WERI-Rb-1 (cell line): Measurements from ENCODE around the gene H2BK1.

ENCODE experiments used
- DNase-seq: peaks from one replicate; pipeline ENCODE4 v3.0.0-alpha.2; 2020
- H3K27ac ChIP-seq: fragments of 250-450 bp; sonication (Bioruptor Pico); 2 replicates; pipeline ENCODE4 v1.5.1; 2020; ENCODE audit warnings: mild to moderate bottlenecking, moderate library complexity
- H3K27me3 ChIP-seq: fragments of 250-450 bp; sonication (Bioruptor Pico); 2 replicates; pipeline ENCODE4 v1.5.1; 2021; ENCODE audit warnings: mild to moderate bottlenecking, low read depth, moderate library complexity; ENCODE audit not compliant: insufficient read depth, severe bottlenecking
- H3K36me3 ChIP-seq: fragments of 250-450 bp; sonication (Bioruptor Pico); 2 replicates; pipeline ENCODE4 v1.5.1; 2020; ENCODE audit warnings: mild to moderate bottlenecking, moderate library complexity
- H3K4me3 ChIP-seq: 2 replicates; pipeline ENCODE4 v1.5.1; 2011; ENCODE audit warnings: low read depth, mild to moderate bottlenecking, control low read depth, low read length
- H3K9me3 ChIP-seq: fragments of 250-450 bp; sonication (Bioruptor Pico); 2 replicates; pipeline ENCODE4 v1.5.1; 2021; ENCODE audit warnings: mild to moderate bottlenecking, moderate library complexity; ENCODE audit not compliant: severe bottlenecking
- TF ChIP-seq, protein P1 (sequence below): IDR thresholded peaks from 2 replicates; pipeline ENCODE4 v1.5.1; 2011; ENCODE audit warnings: low read depth, mild to moderate bottlenecking, control low read depth, inconsistent platforms, low read length

H2BK1 gene

DNA sequence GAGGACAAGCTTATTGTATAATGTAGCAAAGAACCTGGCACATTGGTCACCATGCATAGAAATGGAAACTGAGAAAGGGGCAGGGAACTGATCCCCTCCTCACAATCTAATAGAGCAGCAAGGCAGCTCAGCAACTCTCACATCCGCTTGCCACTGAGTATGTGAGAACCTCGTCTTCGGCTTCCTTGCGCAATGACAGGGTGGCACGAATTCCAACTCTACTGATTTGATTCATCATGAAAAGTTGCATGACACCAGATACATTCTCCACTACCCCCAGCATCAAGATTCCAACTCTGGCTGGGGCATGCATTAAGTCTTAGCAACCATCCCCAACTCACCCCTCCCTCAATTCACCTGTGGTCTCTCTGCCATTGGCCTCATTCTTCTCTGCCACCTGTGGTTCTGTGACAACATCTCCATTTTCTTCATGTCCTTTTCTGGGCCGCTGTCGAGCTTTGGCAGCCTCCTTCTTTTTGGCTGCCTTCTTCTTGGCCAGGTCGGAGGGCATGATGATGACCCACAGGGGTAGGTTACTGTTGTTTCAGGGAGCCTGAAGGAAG, 15.7 kb upstream of the H2BK1 start:
- no peak for DNase-seq
- no peaks in the 10 kb centered on the region for H3K27me3 ChIP-seq
- peaks cover 42% of the 10 kb centered on the region for H3K36me3 ChIP-seq
- H3K4me3 ChIP-seq = peak overlapping the region; percentile 78
- no peaks in the 10 kb centered on the region for H3K9me3 ChIP-seq
- H3K27ac ChIP-seq = no peak overlapping the region; the same call in 1 of the 2 replicates
- TF ChIP-seq, protein P1, sequence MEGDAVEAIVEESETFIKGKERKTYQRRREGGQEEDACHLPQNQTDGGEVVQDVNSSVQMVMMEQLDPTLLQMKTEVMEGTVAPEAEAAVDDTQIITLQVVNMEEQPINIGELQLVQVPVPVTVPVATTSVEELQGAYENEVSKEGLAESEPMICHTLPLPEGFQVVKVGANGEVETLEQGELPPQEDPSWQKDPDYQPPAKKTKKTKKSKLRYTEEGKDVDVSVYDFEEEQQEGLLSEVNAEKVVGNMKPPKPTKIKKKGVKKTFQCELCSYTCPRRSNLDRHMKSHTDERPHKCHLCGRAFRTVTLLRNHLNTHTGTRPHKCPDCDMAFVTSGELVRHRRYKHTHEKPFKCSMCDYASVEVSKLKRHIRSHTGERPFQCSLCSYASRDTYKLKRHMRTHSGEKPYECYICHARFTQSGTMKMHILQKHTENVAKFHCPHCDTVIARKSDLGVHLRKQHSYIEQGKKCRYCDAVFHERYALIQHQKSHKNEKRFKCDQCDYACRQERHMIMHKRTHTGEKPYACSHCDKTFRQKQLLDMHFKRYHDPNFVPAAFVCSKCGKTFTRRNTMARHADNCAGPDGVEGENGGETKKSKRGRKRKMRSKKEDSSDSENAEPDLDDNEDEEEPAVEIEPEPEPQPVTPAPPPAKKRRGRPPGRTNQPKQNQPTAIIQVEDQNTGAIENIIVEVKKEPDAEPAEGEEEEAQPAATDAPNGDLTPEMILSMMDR = no peak

- Histone ChIP-seq H3K9me3 (no peaks in the 10 kb centered on the region), H3K4me3 (no peak overlapping the region), H3K27ac (no peak overlapping the region), H3K36me3 (peaks cover 62% of the 10 kb centered on the region), H3K27me3 (no peaks in the 10 kb centered on the region)
- TF ChIP-seq, protein P1 = no peak
- DNase-seq = no peak
These were observed 13.4 kb upstream of the H2BK1 start for GRCh38 chr7:151223728-151224127.

DNA sequence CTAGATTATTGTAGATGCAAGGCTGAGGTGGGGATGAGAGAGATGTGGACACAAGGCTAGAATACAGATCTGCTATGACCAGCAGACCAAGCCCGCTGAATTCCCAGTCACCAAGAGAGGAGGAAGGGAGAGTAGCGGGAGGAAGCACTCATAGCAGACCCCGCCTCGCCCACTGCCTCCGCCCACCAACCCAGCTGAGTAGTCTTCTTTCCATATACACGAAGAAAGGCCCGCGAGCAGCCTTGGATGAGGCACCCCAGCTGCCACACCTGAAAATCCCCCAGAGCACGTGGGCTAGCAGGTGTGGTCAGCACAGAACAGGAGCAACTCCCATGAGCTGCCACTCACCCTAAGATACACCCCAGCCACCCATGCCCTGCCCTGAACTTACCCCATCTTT, 7.9 kb upstream of the H2BK1 start:
- Histone ChIP-seq H3K4me3 (no peak overlapping the region), H3K9me3 (no peaks in the 10 kb centered on the region), H3K27me3 (no peaks in the 10 kb centered on the region), H3K27ac (no peak overlapping the region), H3K36me3 (peaks cover 88% of the 10 kb centered on the region)
- no peak for DNase-seq
- TF ChIP-seq, protein P1 = no peak

DNA sequence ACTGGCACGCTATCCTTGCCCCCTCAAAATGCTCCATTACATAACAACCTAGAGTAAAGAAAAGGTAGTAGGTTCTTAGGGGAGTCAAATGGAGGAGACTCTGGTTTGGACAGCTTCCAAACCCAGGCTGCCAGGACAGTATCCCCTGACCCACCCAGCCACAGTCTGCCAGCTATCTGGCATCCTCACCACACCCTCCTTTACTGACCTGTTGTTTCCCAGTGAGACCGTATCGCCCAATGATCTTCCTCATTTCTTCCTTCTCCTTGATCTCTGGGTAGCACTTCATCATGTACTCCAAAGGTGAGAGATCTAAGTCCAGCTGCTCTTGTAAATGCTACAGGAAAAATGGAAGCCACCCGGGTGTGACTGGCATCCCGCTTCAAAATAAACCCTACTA, 5.1 kb upstream of the H2BK1 start:
- no peaks in the 10 kb centered on the region for H3K27me3 ChIP-seq
- TF ChIP-seq, protein P1 = no peak
- H3K27ac ChIP-seq = no peak overlapping the region
- no peak overlapping the region for H3K4me3 ChIP-seq
- DNase-seq = no peak
- peaks cover 75% of the 10 kb centered on the region for H3K36me3 ChIP-seq
- H3K9me3 ChIP-seq = no peaks in the 10 kb centered on the region

DNA sequence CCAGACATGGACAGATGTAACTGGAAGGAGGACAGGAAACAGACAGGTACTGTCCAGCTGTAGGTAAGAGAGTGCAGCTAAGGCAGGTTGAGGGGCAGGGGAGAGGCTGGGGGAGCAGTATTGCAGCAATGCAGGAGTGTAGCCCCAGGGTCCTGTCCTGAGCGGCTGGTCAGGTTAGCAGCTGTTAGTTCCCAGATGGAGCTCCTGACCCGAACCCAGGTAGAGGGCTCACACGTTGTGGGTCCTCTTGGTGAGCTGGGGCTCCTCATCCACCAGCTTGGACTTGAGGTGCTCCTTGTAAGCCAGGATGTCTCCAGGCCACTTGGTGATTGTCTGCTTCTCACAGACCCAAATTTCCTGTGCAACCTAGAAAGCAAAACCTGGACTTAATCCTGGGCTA, 3.5 kb upstream of the H2BK1 start:
- H3K36me3 ChIP-seq = peaks cover 63% of the 10 kb centered on the region
- H3K27me3 ChIP-seq = no peaks in the 10 kb centered on the region

GRCh38 chr7:151212626-151213025, 2.3 kb upstream of the H2BK1 start:
- H3K27me3 ChIP-seq = no peaks in the 10 kb centered on the region
- peak overlapping the region; percentile 70; the same call in 1 of the 2 replicates for H3K27ac ChIP-seq
- no peak for DNase-seq
- no peaks in the 10 kb centered on the region for H3K9me3 ChIP-seq
- H3K4me3 ChIP-seq = no peak overlapping the region
- H3K36me3 ChIP-seq = peaks cover 51% of the 10 kb centered on the region
- TF ChIP-seq, protein P1 = no peak

More for the DNA sequence above, 3.5 kb upstream of the H2BK1 start:
- no peak for DNase-seq
- TF ChIP-seq, protein P1 = no peak
- Histone ChIP-seq H3K4me3 (no peak overlapping the region), H3K9me3 (no peaks in the 10 kb centered on the region), H3K27ac (no peak overlapping the region)
